Ishikawa (cell line): ENCODE measurements around the gene HIGD1C.

Experiments used
- CEBPB ChIP-seq: IDR thresholded peaks from 2 replicates; pipeline ENCODE4 v1.6.1; 2012
- CREB1 ChIP-seq: IDR thresholded peaks from 2 replicates; pipeline ENCODE4 v1.6.1; 2012; ENCODE audit warnings: low read depth
- EGR1 ChIP-seq: IDR thresholded peaks from 2 replicates; pipeline ENCODE4 v1.6.1; 2012
- EP300 ChIP-seq: IDR thresholded peaks from 2 replicates; pipeline ENCODE4 v1.6.1; 2012; ENCODE audit warnings: borderline replicate concordance
- FOXM1 ChIP-seq: IDR thresholded peaks from 2 replicates; pipeline ENCODE4 v1.6.1; 2012; ENCODE audit warnings: low read depth, borderline replicate concordance
- MAX ChIP-seq: IDR thresholded peaks from 2 replicates; pipeline ENCODE4 v1.6.1; 2012
- NFIC ChIP-seq: IDR thresholded peaks from 2 replicates; pipeline ENCODE4 v1.6.1; 2012
- RAD21 ChIP-seq: IDR thresholded peaks from 2 replicates; pipeline ENCODE4 v1.6.1; 2012; ENCODE audit warnings: low read depth
- TAF1 ChIP-seq: IDR thresholded peaks from 2 replicates; pipeline ENCODE4 v1.6.1; 2012; ENCODE audit warnings: low read depth, mild to moderate bottlenecking
- TCF12 ChIP-seq: IDR thresholded peaks from 2 replicates; pipeline ENCODE4 v1.6.1; 2012; ENCODE audit warnings: low read depth
- TEAD4 ChIP-seq: IDR thresholded peaks from 2 replicates; pipeline ENCODE4 v1.6.1; 2012
- YY1 ChIP-seq: IDR thresholded peaks from 2 replicates; pipeline ENCODE4 v1.6.1; 2012; ENCODE audit warnings: low read depth
- ZBTB7A ChIP-seq: IDR thresholded peaks from 2 replicates; pipeline ENCODE4 v1.6.1; 2012; ENCODE audit warnings: low read depth
- TF ChIP-seq, protein P1 (sequence below): IDR thresholded peaks from 2 replicates; pipeline ENCODE4 v1.6.1; 2012
- TF ChIP-seq, protein P2 (sequence below): IDR thresholded peaks from 2 replicates; pipeline ENCODE4 v1.6.1; 2012; ENCODE audit warnings: low read depth, mild to moderate bottlenecking

The HIGD1C gene

DNA sequence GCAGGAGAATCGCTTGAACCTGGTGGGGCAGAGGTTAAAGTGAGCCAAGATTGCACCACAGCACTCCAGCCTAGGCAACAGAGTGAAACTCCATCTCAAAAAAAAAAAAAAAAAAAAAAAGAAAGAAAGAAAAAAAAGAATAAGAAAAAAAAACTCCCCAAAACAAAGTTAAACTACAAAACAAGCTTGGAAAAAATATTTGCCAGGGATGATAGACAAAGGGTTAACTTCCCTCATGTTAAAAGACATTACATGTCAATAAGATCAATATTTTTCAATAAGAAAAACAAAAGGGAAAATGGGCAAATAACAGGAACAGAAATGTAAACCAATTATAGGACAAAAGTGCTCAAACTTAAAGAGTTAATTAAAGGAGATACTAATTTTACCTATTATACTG, 26.4 kb upstream of the HIGD1C start:
- no peak for TF ChIP-seq TAF1
- TF ChIP-seq RAD21 = no peak
- no peak for TF ChIP-seq MAX
- no peak for TF ChIP-seq CEBPB
- TF ChIP-seq FOXM1 = no peak
- no peak for TF ChIP-seq EGR1
- TF ChIP-seq NFIC = no peak
- TF ChIP-seq TEAD4 = no peak
- TF ChIP-seq ZBTB7A = no peak
- no peak for TF ChIP-seq CREB1
- no peak for TF ChIP-seq EP300
- no peak for TF ChIP-seq YY1
- TF ChIP-seq TCF12 = no peak
- TF ChIP-seq, protein P1, sequence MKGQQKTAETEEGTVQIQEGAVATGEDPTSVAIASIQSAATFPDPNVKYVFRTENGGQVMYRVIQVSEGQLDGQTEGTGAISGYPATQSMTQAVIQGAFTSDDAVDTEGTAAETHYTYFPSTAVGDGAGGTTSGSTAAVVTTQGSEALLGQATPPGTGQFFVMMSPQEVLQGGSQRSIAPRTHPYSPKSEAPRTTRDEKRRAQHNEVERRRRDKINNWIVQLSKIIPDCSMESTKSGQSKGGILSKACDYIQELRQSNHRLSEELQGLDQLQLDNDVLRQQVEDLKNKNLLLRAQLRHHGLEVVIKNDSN = no peak
- TF ChIP-seq, protein P2, sequence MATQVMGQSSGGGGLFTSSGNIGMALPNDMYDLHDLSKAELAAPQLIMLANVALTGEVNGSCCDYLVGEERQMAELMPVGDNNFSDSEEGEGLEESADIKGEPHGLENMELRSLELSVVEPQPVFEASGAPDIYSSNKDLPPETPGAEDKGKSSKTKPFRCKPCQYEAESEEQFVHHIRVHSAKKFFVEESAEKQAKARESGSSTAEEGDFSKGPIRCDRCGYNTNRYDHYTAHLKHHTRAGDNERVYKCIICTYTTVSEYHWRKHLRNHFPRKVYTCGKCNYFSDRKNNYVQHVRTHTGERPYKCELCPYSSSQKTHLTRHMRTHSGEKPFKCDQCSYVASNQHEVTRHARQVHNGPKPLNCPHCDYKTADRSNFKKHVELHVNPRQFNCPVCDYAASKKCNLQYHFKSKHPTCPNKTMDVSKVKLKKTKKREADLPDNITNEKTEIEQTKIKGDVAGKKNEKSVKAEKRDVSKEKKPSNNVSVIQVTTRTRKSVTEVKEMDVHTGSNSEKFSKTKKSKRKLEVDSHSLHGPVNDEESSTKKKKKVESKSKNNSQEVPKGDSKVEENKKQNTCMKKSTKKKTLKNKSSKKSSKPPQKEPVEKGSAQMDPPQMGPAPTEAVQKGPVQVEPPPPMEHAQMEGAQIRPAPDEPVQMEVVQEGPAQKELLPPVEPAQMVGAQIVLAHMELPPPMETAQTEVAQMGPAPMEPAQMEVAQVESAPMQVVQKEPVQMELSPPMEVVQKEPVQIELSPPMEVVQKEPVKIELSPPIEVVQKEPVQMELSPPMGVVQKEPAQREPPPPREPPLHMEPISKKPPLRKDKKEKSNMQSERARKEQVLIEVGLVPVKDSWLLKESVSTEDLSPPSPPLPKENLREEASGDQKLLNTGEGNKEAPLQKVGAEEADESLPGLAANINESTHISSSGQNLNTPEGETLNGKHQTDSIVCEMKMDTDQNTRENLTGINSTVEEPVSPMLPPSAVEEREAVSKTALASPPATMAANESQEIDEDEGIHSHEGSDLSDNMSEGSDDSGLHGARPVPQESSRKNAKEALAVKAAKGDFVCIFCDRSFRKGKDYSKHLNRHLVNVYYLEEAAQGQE = no peak

- no peak for TF ChIP-seq CREB1
- no peak for TF ChIP-seq NFIC
- TF ChIP-seq MAX = no peak
- no peak for TF ChIP-seq ZBTB7A
- no peak for TF ChIP-seq EP300
- TF ChIP-seq RAD21 = no peak
- TF ChIP-seq TCF12 = no peak
- no peak for TF ChIP-seq FOXM1
- TF ChIP-seq, protein P2 = no peak
- no peak for TF ChIP-seq CEBPB
- TF ChIP-seq YY1 = no peak
- no peak for TF ChIP-seq TAF1
- TF ChIP-seq TEAD4 = no peak
- TF ChIP-seq, protein P1 = no peak
- no peak for TF ChIP-seq EGR1
Observed at GRCh38 chr12:50926415-50926814, 25.9 kb upstream of the HIGD1C start.

DNA sequence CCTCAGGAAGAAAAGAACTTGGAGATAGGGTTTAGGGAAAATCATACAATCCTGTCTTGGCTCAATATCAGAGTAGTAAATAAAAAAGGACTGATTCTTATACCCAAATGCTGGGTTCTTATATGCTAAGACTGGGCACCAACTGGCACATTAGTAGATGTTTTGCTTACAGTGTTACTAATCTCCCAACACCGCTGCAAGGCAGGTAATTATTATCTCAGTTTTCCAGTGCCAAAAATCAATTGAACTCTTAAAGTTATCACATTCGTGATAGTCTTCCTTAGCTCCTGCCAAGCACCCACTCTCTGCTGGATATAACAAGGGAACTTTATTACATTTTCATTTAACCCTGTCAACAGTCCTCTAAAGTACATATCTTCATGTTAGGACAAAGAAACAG, 25.0 kb upstream of the HIGD1C start:
- TF ChIP-seq ZBTB7A = no peak
- no peak for TF ChIP-seq TAF1
- TF ChIP-seq EGR1 = no peak
- TF ChIP-seq YY1 = no peak
- TF ChIP-seq NFIC = no peak
- no peak for TF ChIP-seq TCF12
- no peak for TF ChIP-seq FOXM1
- TF ChIP-seq, protein P2 = no peak
- TF ChIP-seq, protein P1 = no peak
- no peak for TF ChIP-seq EP300
- no peak for TF ChIP-seq RAD21
- TF ChIP-seq CEBPB = no peak
- TF ChIP-seq MAX = no peak
- no peak for TF ChIP-seq TEAD4
- TF ChIP-seq CREB1 = no peak

DNA sequence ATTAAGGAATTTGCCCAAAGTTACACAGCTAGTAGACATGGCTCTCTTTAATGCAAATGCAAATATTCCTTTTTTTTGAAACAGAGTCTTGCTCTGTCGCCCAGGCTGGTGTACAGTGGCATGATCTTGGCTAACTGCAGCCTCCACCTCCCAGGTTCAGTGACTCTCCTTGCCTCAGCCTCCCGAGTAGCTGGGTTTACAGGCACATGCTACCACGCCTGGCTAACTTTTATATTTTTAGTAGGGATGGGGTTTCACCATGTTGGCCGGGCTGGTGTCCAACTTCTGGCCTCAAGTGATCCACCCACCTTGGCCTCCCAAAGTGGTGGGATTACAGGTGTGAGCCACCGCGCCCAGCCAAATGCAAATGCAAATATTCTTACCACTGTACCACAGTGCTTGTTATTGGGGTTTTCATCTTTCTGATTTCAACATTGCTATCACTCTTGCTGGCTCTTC, 24.5 kb upstream of the HIGD1C start:
- TF ChIP-seq RAD21 = no peak
- TF ChIP-seq MAX = no peak; the same call in 1 of the 2 replicates
- no peak for TF ChIP-seq EP300
- TF ChIP-seq, protein P1 = no peak
- no peak for TF ChIP-seq CREB1
- no peak for TF ChIP-seq ZBTB7A
- TF ChIP-seq TAF1 = no peak
- TF ChIP-seq NFIC = no peak
- TF ChIP-seq TEAD4 = no peak
- TF ChIP-seq, protein P2 = no peak
- no peak for TF ChIP-seq FOXM1
- no peak for TF ChIP-seq YY1
- no peak for TF ChIP-seq TCF12
- no peak for TF ChIP-seq CEBPB
- TF ChIP-seq EGR1 = no peak
